SJSA1 (cell line): Measurements from ENCODE around the gene MIEN1. TPM values are rescaled to one million over a fixed set of nuclear protein-coding genes. Genes with fewer than 3 reads are reported as not detected.

Experiments used
- DNase-seq, 2 experiments: peaks; one replicate each; pipeline ENCODE4 v3.0.0-alpha.2; 2015 to 2020; ENCODE audit warnings: low spot score in 2 of 2, low read depth in 1 of 2
- H3K27ac ChIP-seq: fragments of 250-450 bp; sonication (Bioruptor Pico); 2 replicates; pipeline ENCODE4 v1.5.1; 2020; ENCODE audit warnings: mild to moderate bottlenecking, moderate library complexity
- H3K27me3 ChIP-seq: fragments of 250-450 bp; sonication (Bioruptor Pico); replicated peaks from 2 replicates; pipeline ENCODE4 v1.5.1; 2020; ENCODE audit warnings: mild to moderate bottlenecking, moderate library complexity
- H3K36me3 ChIP-seq: fragments of 250-450 bp; sonication (Bioruptor Pico); 2 replicates; pipeline ENCODE4 v1.5.1; 2020; ENCODE audit warnings: mild to moderate bottlenecking
- H3K4me1 ChIP-seq: fragments of 250-450 bp; sonication (Bioruptor Pico); replicated peaks from 2 replicates; pipeline ENCODE4 v1.6.1; 2021; ENCODE audit warnings: mild to moderate bottlenecking
- H3K4me3 ChIP-seq: fragments of 250-450 bp; sonication (Bioruptor Pico); 2 replicates; pipeline ENCODE4 v1.5.1; 2020; ENCODE audit warnings: mild to moderate bottlenecking
- H3K9me3 ChIP-seq: fragments of 250-450 bp; sonication (Bioruptor Pico); replicated peaks from 2 replicates; pipeline ENCODE4 v1.5.1; 2020; ENCODE audit warnings: mild to moderate bottlenecking
- total RNA-seq: library from RNA; depleted of rRNA; stranded (reverse); fragments of >200 nt; shearing (Covaris generic); gene quantifications from 2 replicates; pipeline ENCODE4 v1.2.3, GENCODE V29; 2014

The MIEN1 gene
- total RNA-seq, 1 experiment from 2014 or later = 53.3 TPM

DNA sequence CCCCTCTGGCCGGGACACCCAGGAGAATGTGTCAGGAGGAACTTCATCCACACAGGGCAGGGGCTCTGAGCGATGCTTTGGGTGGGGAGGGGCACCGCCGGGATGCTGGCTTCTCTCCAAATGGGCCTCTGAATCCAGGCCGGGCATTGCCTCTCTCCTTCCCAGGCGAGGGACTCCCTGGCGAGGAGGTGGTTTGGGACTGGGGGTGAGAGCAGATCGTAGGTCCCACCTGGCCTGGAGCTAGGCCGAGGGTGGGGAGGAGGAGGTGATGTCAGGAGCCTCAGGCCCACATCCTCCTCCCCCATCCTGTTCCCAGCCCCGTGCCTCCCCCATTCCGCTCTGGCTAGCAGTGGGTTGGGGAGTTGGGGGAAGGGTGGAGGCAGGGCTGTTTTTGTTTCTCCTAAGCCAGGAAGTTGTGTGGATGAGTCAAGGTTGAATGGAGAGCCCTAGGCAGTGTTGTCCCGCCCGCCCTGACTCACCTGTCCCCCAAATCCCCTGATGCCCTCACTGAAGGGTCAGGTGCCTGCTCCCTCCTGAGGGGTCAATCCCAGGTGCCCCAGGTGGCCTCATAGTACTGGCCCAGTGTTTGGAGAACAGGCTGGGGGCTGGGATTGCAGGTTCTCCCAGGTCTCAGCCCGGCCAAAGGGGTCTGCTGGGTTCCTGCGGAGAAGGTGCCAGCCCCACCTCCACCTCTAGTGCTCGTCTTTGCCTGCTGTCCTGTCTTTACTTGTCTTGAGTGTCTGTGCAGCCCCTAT lies 10.2 kb upstream of the MIEN1 start:
- no peaks in the 10 kb centered on the region for H3K27me3 ChIP-seq

DNA sequence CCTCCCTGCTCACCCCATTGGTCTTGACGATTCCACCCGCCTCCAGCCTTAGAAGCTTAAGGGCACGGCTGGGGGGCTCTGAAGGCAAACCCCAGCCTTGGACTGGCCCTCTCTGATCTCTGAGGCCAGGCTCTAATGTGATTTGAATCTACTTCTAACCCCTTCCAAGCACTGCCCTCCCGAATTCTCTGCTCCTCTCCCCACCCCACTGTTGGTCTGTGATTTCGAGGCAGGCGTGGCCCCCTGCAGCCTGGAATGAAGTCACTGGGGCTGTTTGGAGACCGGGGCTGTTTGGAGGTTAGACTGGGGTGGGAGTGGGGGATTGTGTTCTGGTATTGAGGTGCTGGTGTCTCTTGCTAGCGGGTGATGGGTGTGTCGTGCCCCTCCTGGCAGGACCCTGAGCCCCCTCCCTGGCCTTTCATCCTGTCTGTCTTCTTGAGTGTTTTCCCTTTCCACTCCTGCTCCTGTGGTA lies 9.6 kb upstream of the MIEN1 start:
- peaks cover 21% of the 10 kb centered on the region for H3K4me1 ChIP-seq
- H3K4me3 ChIP-seq = no peak overlapping the region
- H3K27me3 ChIP-seq = no peaks in the 10 kb centered on the region
- H3K9me3 ChIP-seq = no peaks in the 10 kb centered on the region
- H3K36me3 ChIP-seq = no peaks in the 10 kb centered on the region
- DNase-seq = no peak
- H3K27ac ChIP-seq = no peak overlapping the region

More for the DNA sequence above, 10.2 kb upstream of the MIEN1 start:
- DNase-seq = peak; percentile 32 to 65
- H3K36me3 ChIP-seq = no peaks in the 10 kb centered on the region
- H3K27ac ChIP-seq = no peak overlapping the region
- H3K4me3 ChIP-seq = no peak overlapping the region
- no peaks in the 10 kb centered on the region for H3K9me3 ChIP-seq
- H3K4me1 ChIP-seq = peaks cover 21% of the 10 kb centered on the region

DNA sequence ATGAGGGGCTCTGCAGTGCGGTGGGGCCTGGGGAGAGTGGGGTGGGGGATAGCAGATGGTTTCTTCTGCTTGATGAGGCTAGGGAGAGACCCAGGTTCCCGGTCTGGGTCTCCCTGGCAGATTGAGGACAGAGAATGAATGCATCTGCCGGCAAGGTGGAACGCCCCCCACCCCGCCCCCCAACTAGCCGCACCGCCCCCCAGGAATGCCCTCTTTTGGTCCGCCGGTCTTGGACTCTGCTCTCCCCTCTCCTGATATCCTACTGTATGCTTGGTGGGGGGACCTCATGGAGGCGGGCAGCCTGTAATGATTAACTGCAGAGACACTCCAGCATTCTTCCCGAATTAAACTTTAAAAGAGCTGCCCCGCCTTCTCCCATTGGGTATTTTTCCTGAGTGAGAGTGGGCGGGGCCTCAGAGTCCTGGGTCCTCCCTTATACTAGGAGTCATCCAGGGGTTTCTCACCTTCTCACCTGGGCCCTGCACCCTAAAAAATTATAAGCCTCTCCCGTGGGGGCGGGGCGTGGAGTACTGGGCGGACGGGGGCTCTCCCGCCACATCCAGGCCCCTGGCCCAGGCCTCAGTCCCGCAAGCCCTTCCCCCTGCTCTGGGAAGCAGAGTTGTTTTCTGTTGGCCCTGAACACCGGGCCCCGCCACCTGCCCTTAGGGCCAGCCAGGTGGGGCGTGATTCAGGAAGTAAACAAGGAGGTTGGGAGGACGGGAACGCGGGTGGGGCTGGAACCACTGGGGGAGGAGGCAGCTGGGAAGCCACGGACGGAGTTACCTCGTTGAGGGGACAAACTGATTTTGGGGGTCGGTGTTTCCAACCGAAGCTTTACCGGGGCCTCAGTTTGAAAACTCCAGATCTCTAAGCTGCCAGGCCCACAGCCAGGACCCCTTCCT lies 8.9 kb upstream of the MIEN1 start:
- Histone ChIP-seq H3K27me3 (no peaks in the 10 kb centered on the region), H3K4me3 (no peak overlapping the region), H3K36me3 (no peaks in the 10 kb centered on the region), H3K4me1 (peaks cover 21% of the 10 kb centered on the region), H3K9me3 (no peaks in the 10 kb centered on the region), H3K27ac (no peak overlapping the region)
- no peak for DNase-seq

DNA sequence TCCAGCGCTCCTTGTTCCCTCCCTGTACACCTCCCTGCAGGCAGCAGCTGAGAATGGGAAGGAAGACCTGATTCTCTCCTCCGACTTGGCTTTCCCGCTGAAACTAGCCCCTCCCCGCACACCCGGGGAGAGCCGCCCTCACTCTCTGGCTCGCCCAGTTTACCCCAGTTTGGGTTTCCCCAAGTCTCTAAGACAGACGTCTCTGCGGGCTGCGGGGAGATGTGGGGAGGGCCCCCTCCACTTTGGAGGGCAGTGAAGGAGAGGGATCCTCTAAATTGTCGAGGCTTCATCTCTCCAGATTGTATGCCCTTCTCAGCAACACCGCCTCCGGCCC lies 8.2 kb upstream of the MIEN1 start:
- Histone ChIP-seq H3K36me3 (no peaks in the 10 kb centered on the region), H3K9me3 (no peaks in the 10 kb centered on the region), H3K27ac (no peak overlapping the region), H3K27me3 (no peaks in the 10 kb centered on the region), H3K4me3 (no peak overlapping the region), H3K4me1 (peaks cover 21% of the 10 kb centered on the region)
- DNase-seq = no peak

DNA sequence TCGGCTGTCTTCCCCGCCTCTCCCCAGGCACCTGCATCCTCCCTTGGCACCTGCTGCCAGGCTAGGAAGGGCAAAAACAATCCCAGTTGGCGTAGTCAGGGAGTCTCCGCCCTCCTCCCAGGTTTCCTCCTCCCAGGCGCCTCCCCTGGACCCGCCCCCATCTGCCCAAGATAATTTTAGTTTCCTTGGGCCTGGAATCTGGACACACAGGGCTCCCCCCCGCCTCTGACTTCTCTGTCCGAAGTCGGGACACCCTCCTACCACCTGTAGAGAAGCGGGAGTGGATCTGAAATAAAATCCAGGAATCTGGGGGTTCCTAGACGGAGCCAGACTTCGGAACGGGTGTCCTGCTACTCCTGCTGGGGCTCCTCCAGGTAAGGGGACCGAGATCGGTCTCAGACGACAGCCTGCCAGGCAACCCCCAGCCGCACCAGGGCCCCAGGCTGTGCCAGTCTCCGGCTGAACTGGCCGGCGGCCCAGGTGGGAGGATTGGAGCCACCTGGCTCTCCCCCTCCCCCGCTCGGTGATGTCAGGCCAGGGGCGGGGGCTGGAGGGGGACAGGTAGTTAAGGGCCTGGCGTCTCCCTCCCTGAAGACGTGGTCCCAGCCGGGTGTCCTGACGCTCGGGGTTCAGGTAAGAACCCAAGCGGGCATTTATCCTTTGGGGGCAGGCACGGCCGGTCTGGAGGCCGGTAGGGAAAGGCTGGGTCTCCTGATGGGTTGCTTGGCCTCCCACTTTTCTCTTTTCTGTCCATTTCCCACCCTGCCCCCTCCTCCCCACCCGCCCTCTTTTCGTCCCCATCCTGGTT lies 7.6 kb upstream of the MIEN1 start, which contains the start of gene GRB7:
TSS of gene GRB7 (plus strand) at position 179 of the 808 bp plus-strand sequence. CDS start 4,364 bp downstream, outside the sequence.
- Histone ChIP-seq H3K27ac (no peak within 1 kb of the TSS), H3K27me3 (no peaks in the 10 kb centered on the region), H3K9me3 (no peaks in the 10 kb centered on the region), H3K4me3 (no peak within 1 kb of the TSS), H3K36me3 (no peaks in the 10 kb centered on the region), H3K4me1 (peaks cover 21% of the 10 kb centered on the region)
- DNase-seq = no peak

DNA sequence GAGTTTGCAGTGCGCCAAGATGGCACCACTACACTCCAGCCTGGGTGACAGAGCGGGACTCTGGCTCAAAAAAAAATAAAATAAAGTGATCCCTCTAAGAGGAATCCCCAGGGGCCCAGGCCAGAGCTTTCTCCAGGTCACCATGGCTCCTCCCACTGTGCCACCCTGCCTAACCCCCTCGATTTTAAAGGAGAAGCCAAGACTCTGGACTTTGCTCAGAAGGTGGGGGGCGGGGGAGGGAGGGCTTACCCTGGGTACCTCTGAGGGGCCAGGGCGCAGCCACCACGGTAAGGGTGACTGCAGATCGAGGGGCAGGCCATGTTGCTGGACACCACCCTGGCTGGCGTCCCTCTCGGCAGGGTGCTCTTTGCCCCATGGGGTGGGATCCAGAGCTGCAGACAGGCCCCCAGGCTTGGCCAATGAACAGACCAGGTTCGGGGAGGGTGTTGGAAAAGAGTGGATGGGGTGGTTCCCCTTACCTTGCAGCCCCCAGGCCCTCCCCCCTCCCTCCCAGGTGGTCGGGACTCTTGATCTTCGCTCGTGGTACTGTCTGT lies 7.0 kb upstream of the MIEN1 start:
- Histone ChIP-seq H3K27me3 (no peaks in the 10 kb centered on the region), H3K9me3 (no peaks in the 10 kb centered on the region), H3K27ac (no peak overlapping the region), H3K36me3 (no peaks in the 10 kb centered on the region), H3K4me1 (peaks cover 21% of the 10 kb centered on the region), H3K4me3 (no peak overlapping the region)
- DNase-seq = no peak

DNA sequence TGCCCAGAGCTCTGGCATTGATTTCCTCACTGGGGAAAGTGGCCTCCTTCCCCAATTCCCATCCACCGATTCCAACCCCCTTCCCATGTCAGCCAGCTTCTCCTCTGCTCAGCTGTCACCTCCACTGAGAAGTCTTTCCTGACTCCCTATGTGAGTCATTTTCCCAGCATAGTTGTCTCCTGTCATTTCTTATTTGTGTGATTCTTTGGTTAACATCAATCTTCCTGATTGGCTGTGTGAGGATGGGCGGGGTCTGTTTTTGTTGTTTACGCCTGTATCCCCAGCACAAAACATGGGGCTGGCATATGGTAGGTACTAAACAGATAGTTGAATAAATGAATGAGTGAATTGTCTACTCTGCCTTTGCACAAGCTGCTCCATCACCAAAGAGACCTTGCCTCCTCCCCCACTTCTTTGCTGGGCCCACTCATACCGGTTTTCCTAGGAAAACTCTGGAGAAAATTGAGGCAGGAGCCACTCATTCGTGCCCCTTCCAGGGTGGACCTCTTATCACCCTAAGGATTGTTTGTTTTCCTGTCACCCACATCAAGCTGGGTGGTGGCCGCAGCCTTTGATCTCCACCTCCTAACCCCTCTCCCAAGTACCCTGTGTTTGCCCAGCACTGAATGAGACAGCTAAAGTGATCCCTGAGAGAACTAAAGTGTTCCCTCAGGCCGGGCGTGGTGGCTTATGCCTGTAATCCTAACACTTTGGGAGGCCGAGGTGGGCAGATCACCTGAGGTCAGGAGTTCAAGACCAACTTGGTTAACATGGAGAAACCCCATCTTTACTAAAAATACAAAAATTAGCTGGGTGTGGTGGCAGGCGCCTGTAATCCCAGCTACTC lies 6.2 kb upstream of the MIEN1 start:
- Histone ChIP-seq H3K9me3 (no peaks in the 10 kb centered on the region), H3K4me1 (peaks cover 21% of the 10 kb centered on the region), H3K36me3 (no peaks in the 10 kb centered on the region), H3K27ac (no peak overlapping the region), H3K27me3 (no peaks in the 10 kb centered on the region), H3K4me3 (no peak overlapping the region)
- DNase-seq = no peak

DNA sequence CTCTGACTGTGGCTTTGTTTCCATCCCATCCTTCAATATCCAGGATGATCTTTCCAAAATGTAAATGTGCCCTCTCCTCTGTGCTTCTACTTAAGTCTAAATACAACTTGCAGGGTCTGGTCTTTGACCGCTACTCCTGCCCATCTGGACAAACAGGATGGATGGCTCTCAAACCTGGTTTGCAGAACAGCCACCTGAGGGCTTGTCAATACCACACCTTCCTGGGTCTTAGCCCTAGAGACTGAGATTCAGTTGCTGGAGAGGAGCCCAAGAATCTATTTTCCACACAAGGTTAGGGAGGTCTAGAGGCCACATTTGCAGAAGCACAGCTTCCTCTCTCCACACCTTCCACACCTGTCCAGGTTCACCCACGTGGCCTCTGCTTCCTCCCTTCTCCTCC lies 5.5 kb upstream of the MIEN1 start:
- no peak overlapping the region for H3K4me3 ChIP-seq

DNA sequence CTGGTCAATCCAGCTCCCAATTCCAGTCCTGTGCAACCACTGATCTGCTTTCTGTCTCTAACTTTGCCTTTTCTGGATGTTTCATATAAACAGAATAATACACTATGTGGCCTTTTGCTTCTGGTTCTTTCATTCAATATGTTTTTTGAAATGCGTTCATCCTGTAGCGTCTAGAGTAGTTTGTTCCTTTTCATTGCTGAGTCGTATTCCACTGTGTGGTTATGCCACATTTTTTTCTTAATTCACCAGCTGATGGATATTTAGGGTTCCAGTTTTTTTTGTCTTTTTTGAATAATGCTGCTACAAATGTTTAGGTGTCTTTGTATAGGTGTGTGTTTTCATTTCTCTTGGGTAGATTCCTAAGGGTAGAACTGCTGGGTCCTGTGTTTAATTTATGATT lies 2.3 kb upstream of the MIEN1 start:
- H3K4me1 ChIP-seq = peaks cover 16% of the 10 kb centered on the region
- H3K27me3 ChIP-seq = no peaks in the 10 kb centered on the region
- peaks cover 24% of the 10 kb centered on the region for H3K36me3 ChIP-seq
- H3K9me3 ChIP-seq = no peaks in the 10 kb centered on the region
- no peak overlapping the region for H3K27ac ChIP-seq
- no peak for DNase-seq
- H3K4me3 ChIP-seq = no peak overlapping the region

More for the DNA sequence above, 5.5 kb upstream of the MIEN1 start:
- H3K36me3 ChIP-seq = no peaks in the 10 kb centered on the region
- no peak for DNase-seq
- H3K4me1 ChIP-seq = peaks cover 18% of the 10 kb centered on the region
- H3K9me3 ChIP-seq = no peaks in the 10 kb centered on the region
- no peaks in the 10 kb centered on the region for H3K27me3 ChIP-seq
- no peak overlapping the region for H3K27ac ChIP-seq

DNA sequence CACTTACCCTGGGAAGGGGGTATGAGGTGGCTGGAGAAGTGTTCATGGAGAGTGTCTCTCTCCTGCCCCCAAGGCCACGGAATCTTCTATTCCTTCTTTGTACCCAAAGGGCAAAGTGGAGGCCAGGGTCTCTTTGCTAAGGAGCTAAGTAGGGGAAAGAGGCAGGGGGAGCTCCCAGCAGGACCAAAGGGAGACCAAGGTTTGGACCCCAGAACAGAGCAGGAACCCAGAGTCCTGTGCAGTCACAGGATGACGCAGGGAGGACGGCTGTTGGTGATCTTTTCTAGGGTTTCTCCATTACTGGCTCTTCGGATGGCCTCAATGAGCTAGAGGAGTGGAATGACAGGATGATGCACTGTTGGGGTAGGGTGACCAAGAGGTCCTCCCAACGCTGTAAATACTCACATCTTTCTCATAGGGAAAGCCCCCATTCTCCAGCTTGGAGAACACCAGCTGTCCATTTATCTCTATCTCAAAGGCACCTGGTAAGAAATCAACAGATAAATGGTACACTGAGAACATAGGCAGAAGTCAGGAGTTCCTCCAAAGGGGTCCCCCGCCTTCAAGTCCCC lies 966 bp downstream of the MIEN1 start:
- H3K27ac ChIP-seq = no peak overlapping the region
- no peak for DNase-seq

DNA sequence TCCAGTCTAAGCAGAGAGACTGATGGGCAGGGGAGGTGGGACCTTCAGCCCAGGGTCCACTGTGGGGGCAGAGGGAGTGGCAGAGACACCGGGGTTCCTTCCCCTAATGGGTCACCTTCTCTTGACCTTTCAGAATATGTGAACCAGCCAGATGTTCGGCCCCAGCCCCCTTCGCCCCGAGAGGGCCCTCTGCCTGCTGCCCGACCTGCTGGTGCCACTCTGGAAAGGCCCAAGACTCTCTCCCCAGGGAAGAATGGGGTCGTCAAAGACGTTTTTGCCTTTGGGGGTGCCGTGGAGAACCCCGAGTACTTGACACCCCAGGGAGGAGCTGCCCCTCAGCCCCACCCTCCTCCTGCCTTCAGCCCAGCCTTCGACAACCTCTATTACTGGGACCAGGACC lies 2.8 kb downstream of the MIEN1 start:
- Histone ChIP-seq H3K4me3 (no peak overlapping the region), H3K27ac (no peak overlapping the region), H3K27me3 (no peaks in the 10 kb centered on the region), H3K4me1 (peaks cover 9% of the 10 kb centered on the region), H3K9me3 (no peaks in the 10 kb centered on the region), H3K36me3 (peaks cover 55% of the 10 kb centered on the region)
- DNase-seq = no peak

More for the DNA sequence above, 966 bp downstream of the MIEN1 start:
- H3K9me3 ChIP-seq = no peaks in the 10 kb centered on the region
- peak overlapping the region; percentile 76 for H3K4me3 ChIP-seq
- H3K4me1 ChIP-seq = peaks cover 9% of the 10 kb centered on the region
- no peaks in the 10 kb centered on the region for H3K27me3 ChIP-seq
- H3K36me3 ChIP-seq = peaks cover 47% of the 10 kb centered on the region

DNA sequence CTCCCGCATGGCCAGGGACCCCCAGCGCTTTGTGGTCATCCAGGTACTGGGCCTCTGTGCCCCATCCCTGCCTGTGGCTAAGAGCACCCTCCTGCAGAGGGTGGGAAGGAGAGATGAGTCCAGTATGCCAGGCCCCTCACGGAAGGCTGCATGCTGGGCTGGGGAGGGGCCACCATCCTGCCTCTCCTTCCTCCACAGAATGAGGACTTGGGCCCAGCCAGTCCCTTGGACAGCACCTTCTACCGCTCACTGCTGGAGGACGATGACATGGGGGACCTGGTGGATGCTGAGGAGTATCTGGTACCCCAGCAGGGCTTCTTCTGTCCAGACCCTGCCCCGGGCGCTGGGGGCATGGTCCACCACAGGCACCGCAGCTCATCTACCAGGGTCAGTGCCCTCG lies 3.7 kb downstream of the MIEN1 start:
- Histone ChIP-seq H3K4me1 (peaks cover 9% of the 10 kb centered on the region), H3K36me3 (peaks cover 55% of the 10 kb centered on the region), H3K4me3 (no peak overlapping the region), H3K27ac (no peak overlapping the region), H3K9me3 (no peaks in the 10 kb centered on the region), H3K27me3 (no peaks in the 10 kb centered on the region)
- no peak for DNase-seq
